Effector CD8-positive, alpha-beta T cell (primary cell): ENCODE measurements around the gene PRDM13.
"Not testable (repeated sequence)": the region's sequence is repeated elsewhere in the genome, so short reads cannot be mapped to it uniquely, and the experiment has no call there.

Source experiments
- DNase-seq: peaks from one replicate; lab custom pipeline; 2025; lab: John Stamatoyannopoulos, UW

The PRDM13 gene

DNA sequence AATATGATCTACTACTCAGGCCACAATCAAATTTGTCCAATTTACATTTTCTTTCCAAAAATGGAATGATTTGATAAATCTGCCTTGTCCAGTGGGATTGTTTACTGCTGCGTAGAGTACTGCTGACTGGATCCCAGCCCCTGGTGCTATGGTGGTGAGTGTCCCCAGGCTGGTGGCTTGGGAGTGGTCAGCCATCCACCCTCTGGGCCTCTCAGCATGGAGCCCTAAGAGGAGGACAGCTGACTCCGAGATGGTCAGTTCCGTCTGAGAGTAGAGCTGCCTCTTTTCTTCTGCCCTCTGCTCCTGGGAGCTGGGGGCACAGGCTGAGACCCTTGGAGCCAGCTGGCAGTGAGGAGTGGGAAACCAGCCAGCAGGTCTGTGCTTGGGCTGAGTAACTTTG, 22.7 kb downstream of the PRDM13 start:
- no peak for DNase-seq

DNA sequence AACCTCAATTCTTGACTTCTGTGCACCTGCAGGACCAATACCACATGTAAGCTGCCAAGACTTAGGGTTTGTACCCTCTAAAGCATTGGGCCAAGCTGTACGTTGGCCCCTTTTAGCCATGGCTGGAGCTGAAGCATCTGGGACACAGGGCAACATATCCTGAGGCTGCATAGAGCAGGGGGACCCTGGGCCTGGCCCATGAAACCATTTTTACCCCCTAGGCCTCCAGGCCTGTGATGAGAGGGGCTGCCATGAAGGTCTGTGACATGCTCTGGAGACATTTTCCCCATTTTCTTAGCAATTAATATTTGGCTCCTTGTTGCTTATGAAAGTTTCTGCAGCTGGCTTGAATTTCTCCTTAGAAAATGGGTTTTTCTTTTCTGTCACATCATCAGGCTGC, 31.0 kb downstream of the PRDM13 start:
- DNase-seq: no peak

DNA sequence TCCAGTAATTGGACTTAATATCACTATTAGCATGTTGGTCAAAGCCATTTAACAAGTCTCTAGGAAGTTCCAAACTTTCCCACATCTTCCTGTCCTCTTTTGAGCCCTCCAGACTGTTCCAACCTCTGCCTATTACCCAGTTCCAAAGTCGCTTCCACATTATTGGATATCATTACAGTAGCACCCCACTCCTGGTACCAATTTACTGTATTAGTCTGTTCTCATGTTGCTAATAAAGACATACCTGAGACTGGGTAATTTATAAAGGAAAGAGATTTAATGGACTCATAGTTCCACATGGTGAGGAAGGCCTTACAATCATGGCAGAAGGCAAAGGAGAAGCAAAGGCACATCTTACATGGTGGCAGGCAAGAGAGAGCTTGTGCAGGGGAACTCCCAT, 31.7 kb downstream of the PRDM13 start:
- not testable (repeated sequence) for DNase-seq

DNA sequence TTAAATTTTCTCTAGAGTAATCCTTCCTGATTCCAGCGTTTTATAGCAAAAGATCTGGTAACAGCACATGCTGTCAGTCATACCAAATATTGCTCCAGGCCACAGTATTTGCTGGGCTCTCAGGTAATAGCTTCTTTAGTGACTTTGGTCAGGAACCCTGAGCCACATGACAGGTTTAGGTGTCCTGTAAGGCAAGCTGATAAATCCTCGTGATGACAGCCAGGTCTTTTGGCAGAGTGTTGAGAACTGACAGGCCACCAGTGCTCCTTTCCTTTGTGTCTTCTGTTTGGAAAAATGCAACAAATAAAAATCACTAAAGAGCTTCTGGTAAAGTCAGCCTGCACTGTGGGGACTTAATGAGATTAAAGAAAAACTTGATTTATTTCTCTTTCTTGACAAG, 34.6 kb downstream of the PRDM13 start:
- no peak for DNase-seq

DNA sequence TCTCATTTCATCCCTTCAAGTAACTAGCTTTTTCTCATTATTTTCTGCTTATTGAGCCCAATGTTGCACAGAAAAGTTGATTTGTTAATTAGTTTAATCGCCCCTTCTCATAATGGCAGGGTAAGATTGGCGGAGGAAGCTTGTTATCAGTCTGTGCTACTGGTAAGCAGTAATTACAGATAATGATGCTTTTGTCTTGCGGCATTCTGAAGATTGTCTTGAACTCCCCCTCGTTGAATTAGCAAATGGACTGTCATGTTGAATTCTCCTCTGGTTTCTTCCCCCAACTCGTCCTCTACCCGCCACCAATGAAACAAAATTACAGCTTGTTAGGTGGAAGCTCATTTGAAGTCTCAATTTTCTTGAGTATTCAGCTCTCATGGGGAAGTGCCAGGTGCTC, 39.4 kb downstream of the PRDM13 start:
- DNase-seq: no peak

DNA sequence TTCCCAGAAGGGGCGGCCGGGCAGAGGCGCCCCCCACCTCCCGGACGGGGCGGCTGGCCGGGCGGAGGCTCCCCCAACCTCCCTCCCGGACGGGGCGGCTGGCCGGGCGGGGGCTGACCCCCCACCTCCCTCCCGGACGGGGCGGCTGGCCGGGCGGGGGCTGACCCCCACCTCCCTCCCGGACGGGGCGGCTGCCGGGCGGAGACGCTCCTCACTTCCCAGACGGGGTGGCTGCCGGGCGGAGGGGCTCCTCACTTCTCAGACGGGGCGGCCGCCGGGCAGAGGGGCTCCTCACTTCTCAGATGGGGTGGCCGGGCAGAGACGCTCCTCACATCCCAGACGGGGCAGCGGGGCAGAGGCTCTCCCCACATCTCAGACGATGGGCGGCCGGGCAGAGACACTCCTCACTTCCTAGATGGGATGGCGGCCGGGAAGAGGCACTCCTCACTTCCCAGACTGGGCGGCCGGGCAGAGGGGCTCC, 43.5 kb downstream of the PRDM13 start:
- DNase-seq: not testable (repeated sequence)

DNA sequence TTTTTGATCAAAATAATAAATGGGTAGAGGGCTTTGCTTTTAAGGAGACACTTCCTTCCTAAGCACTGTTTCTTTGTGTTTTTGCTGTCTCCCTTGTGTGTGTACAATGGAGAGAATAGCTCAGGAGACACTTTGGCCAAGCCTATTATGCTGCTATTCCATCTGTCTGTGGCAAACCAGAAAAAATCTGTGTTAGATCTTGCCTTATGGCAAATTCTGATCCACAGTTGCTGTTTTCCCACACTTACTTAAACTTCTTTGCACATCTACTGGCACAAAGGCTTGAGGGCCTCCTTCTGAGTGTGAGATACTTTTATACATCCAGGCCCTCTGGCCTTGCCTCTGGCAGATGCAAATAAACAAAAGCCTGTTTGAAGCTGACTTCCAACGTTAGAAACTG, 53.6 kb downstream of the PRDM13 start:
- no peak for DNase-seq

DNA sequence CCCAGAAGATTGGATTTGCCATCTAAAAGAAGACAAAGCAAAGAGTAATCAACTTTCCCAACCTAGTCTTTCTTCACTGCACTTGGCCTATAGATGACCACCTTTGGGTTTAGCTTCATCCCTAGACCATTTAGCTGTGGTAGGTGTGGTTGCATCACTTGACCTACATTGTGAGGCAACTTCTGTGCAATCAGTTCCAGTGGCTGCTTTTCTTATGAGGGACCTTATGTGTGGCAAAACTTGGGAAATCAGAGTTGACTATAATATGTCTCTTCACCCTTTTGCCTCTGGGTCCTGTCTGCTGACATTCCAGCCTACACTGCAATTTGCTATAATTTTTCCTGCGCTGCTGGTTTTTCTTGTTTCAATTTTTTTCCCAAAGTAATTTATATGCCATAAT, 55.2 kb downstream of the PRDM13 start:
- DNase-seq: no peak

DNA sequence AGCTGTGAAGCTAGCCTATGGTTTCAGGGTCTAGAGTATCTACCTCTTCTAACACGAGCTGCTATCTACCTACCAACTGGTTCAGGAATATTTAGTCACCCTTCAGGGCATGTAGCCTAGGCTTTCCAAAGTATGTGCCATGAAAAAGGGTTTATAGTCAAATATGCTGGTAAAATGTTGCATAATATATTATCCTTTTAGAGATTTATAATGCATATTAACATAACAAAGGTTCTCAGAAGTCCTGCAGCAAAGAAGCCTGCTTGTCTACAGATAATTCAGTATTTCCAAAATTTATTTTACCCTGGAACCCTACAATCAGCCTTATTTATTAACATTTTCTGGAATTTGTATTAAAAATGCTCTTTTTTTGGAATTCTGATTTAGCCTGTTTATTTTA, 56.0 kb downstream of the PRDM13 start:
- no peak for DNase-seq
